ENCODE data around the gene TAS1R3. TPM values are rescaled to one million over a fixed set of nuclear protein-coding genes. Genes with fewer than 3 reads are reported as not detected.
A peak's percentile ranks its signal among the peaks of the same experiment; 100 is the strongest.

The TAS1R3 gene
- total and polyA plus RNA-seq, 10 of the 15 experiments (the other 5 are each of a cell fraction or from before 2014, with no cell fraction given), result 0.04 to 0.51 (median 0.08) TPM; not detected in 3

GRCh38 chr1:1371746-1372711 is 40.9 kb downstream of the TAS1R3 start (continued):
- TF ChIP-seq ZBTB40 (IDR thresholded peaks at IDR 0.05; ENCODE audit: borderline replicate concordance) (no peak), ZNF622 (IDR thresholded peaks at IDR 0.05) (no peak), MTA3 (IDR thresholded peaks at IDR 0.05; ENCODE audit: borderline replicate concordance, low read length) (no peak), ZNF274 (IDR thresholded peaks at IDR 0.05; ENCODE audit: insufficient read depth, insufficient read length) (no peak), KLF5 (IDR thresholded peaks at IDR 0.05; ENCODE audit: partially characterized antibody) (no peak), CEBPZ (IDR thresholded peaks at IDR 0.05; ENCODE audit: low read depth, low read length) (no peak), PAX5 (IDR thresholded peaks at IDR 0.05; ENCODE audit: borderline replicate concordance, low read depth, low read length) (no peak), BMI1 (IDR thresholded peaks at IDR 0.05; ENCODE audit: borderline replicate concordance) (no peak), FOXM1 (IDR thresholded peaks at IDR 0.05; ENCODE audit: low read depth, low read length) (no peak), EED (IDR thresholded peaks at IDR 0.05; ENCODE audit: low read depth) (0 out of 2 replicates have a peak, but pooled peaks have one; percentile 50), RAD51 (IDR thresholded peaks at IDR 0.05) (no peak), SPI1 (IDR thresholded peaks at IDR 0.05; ENCODE audit: borderline replicate concordance, insufficient read depth, low read depth, low read length) (no peak), SUPT20H (IDR thresholded peaks at IDR 0.05; ENCODE audit: borderline replicate concordance, control insufficient read depth, low read depth, low read length) (no peak), EZH2 (IDR thresholded peaks at IDR 0.05; ENCODE audit: borderline replicate concordance, control insufficient read depth, low read depth, low read length) (no peak), BCL11A (IDR thresholded peaks at IDR 0.05; ENCODE audit: low read depth, low read length) (no peak), SMC3 (IDR thresholded peaks at IDR 0.05; ENCODE audit: borderline replicate concordance, low read length) (peak; percentile 63), MYC (IDR thresholded peaks at IDR 0.05; ENCODE audit: insufficient read depth, insufficient read length, insufficient replicate concordance, low read length, severe bottlenecking) (no peak), ZZZ3 (IDR thresholded peaks at IDR 0.05; ENCODE audit: control insufficient read depth, insufficient read length, low read depth) (no peak), IRF4 (IDR thresholded peaks at IDR 0.05; ENCODE audit: low read depth, low read length) (no peak), RFX5 (IDR thresholded peaks at IDR 0.05; ENCODE audit: low read depth, low read length) (no peak), ZNF207 (IDR thresholded peaks at IDR 0.05; ENCODE audit: borderline replicate concordance) (no peak), ATF3 (IDR thresholded peaks at IDR 0.05; ENCODE audit: borderline replicate concordance, extremely low read depth, low read depth, low read length) (0 out of 2 replicates have a peak, but pooled peaks have one; percentile 11)

Data from GM12878 (cell line).